DND-41 (cell line): Measurements from ENCODE around the gene ARHGAP9.
"Not testable (repeated sequence)": the region's sequence is repeated elsewhere in the genome, so short reads cannot be mapped to it uniquely, and the experiment has no call there.

Experiments used
- ATAC-seq: fragments of 200-7000 bp; cut with Tn5 transposase; 3 replicates; pipeline ENCODE4 v1.9.1; 2021; ENCODE audit warnings: low read depth; ENCODE audit not compliant: insufficient read depth
- DNase-seq: peaks from one replicate; pipeline ENCODE4 v3.0.0-alpha.2; 2020
- H2AFZ ChIP-seq: 2 replicates; pipeline ENCODE4 v1.6.0; 2012; ENCODE audit warnings: low read depth, low read length
- H3K27ac ChIP-seq: 2 replicates; pipeline ENCODE4 v1.5.1; 2012; ENCODE audit warnings: low read length, inconsistent platforms
- H3K27me3 ChIP-seq: fragments of 200-600 bp; sonication (generic); 2 replicates; pipeline ENCODE4 v1.6.0; 2012; ENCODE audit warnings: low read length, mild to moderate bottlenecking, inconsistent platforms; ENCODE audit not compliant: insufficient read depth, poor library complexity
- H3K36me3 ChIP-seq: 2 replicates; pipeline ENCODE4 v1.5.1; 2012; ENCODE audit warnings: low read length, inconsistent platforms; ENCODE audit not compliant: insufficient read depth
- H3K4me1 ChIP-seq: 2 replicates; pipeline ENCODE4 v1.5.1; 2012; ENCODE audit warnings: mild to moderate bottlenecking, low read length; ENCODE audit not compliant: insufficient read depth
- H3K4me2 ChIP-seq: 2 replicates; pipeline ENCODE4 v1.6.0; 2012; ENCODE audit warnings: mild to moderate bottlenecking, moderate library complexity, low read length, inconsistent platforms; ENCODE audit not compliant: insufficient read depth
- H3K4me3 ChIP-seq, 2 experiments: fragments of 200-600 bp in 1 of 2; shearing (Covaris generic) in 1 of 2; 2 replicates each; pipeline ENCODE4 v1.5.1; 2012 to 2016; ENCODE audit warnings: inconsistent platforms in 2 of 2, low read length in 2 of 2, mild to moderate bottlenecking in 2 of 2, low read depth in 1 of 2, moderate library complexity in 1 of 2
- H3K79me2 ChIP-seq: 2 replicates; pipeline ENCODE4 v1.6.0; 2012; ENCODE audit warnings: low read length, inconsistent platforms; ENCODE audit not compliant: insufficient read depth
- H3K9ac ChIP-seq: 2 replicates; pipeline ENCODE4 v1.6.0; 2012; ENCODE audit warnings: low read depth, mild to moderate bottlenecking, inconsistent platforms, low read length, moderate library complexity
- H3K9me3 ChIP-seq: 2 replicates; pipeline ENCODE4 v1.5.1; 2012; ENCODE audit warnings: low read length, moderate library complexity, mild to moderate bottlenecking, inconsistent platforms; ENCODE audit not compliant: insufficient read depth, severe bottlenecking
- H4K20me1 ChIP-seq: 2 replicates; pipeline ENCODE4 v1.6.0; 2012; ENCODE audit warnings: low read length; ENCODE audit not compliant: insufficient read depth
- EZH2 ChIP-seq: IDR thresholded peaks from 3 replicates; pipeline ENCODE4 v1.6.1; 2012; ENCODE audit warnings: borderline replicate concordance, low read depth, mild to moderate bottlenecking, moderate library complexity, low read length, inconsistent platforms; ENCODE audit not compliant: severe bottlenecking
- TF ChIP-seq, protein P1 (sequence below): IDR thresholded peaks from 2 replicates; pipeline ENCODE4 v1.5.1; 2012; ENCODE audit warnings: borderline replicate concordance, low read length, moderate library complexity, mild to moderate bottlenecking; ENCODE audit not compliant: poor library complexity, severe bottlenecking; ENCODE audit errors: extremely low read depth

The ARHGAP9 gene

DNA sequence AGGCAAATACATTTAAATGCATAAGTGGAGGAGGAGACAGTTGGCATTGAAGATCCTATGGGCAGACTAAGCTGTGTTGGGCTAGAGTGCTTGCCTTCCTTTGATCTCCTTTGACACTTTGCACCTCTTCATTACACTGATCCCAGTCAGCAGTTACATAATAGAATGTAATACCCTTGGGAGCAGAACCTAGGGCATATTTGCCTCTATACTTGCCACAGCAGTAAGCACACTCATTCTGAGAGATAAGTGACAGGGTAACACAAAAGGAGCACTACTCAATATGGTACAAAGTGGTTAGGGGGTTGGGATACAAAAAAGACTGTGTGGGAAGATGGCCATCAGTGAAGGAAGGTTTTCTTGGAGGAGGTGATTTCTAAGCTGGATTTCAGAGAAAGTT, 17.2 kb upstream of the ARHGAP9 start:
- Histone ChIP-seq H3K4me3 (no peak overlapping the region), H3K27ac (no peak overlapping the region), H3K36me3 (peaks cover 72% of the 10 kb centered on the region), H3K9ac (no peak overlapping the region), H3K4me1 (no peaks in the 10 kb centered on the region), H3K4me2 (no peak overlapping the region), H3K79me2 (peaks cover 45% of the 10 kb centered on the region), H3K9me3 (no peaks in the 10 kb centered on the region), H2AFZ (no peak overlapping the region), H4K20me1 (peaks cover 23% of the 10 kb centered on the region; the same call in 1 of the 2 replicates), H3K27me3 (no peaks in the 10 kb centered on the region)
- DNase-seq (no peak), ATAC-seq (no peak; the same call in 2 of the 3 replicates)
- TF ChIP-seq, protein P1, sequence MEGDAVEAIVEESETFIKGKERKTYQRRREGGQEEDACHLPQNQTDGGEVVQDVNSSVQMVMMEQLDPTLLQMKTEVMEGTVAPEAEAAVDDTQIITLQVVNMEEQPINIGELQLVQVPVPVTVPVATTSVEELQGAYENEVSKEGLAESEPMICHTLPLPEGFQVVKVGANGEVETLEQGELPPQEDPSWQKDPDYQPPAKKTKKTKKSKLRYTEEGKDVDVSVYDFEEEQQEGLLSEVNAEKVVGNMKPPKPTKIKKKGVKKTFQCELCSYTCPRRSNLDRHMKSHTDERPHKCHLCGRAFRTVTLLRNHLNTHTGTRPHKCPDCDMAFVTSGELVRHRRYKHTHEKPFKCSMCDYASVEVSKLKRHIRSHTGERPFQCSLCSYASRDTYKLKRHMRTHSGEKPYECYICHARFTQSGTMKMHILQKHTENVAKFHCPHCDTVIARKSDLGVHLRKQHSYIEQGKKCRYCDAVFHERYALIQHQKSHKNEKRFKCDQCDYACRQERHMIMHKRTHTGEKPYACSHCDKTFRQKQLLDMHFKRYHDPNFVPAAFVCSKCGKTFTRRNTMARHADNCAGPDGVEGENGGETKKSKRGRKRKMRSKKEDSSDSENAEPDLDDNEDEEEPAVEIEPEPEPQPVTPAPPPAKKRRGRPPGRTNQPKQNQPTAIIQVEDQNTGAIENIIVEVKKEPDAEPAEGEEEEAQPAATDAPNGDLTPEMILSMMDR, result no peak

DNA sequence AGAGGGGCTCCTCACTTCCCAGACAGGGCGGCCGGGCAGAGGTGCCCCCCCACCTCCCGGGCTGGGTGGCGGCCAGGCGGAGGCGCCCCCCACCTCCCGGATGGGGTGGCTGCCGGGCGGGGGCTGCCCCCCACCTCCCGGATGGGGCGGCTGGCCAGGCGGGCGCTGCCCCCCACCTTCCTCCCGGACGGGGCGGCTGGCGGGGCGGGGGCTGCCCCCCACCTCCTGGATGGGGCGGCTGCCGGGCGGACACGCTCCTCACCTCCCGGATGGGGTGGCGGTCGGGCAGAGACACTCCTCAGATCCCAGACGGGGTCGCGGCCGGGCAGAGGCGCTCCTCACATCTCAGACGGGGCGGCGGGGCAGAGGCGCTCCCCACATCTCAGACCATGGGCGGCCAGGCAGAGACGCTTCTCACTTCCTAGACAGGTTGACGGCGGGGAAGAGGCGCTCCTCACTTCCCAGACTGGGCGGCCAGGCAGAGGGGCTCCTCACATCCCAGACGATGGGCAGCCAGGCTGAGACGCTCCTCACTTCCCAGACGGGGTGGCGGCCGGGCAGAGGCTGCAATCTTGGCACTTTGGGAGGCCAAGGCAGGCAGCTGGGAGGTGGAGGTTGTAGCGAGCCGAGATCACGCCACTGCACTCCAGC, 15.5 kb upstream of the ARHGAP9 start:
- not testable (repeated sequence) for H2AFZ ChIP-seq, H3K9ac ChIP-seq, H3K27ac ChIP-seq, H3K9me3 ChIP-seq, H3K4me1 ChIP-seq, H3K27me3 ChIP-seq, H3K4me3 ChIP-seq, DNase-seq, H3K4me2 ChIP-seq, ATAC-seq
- peaks cover 48% of the 10 kb centered on the region for H3K79me2 ChIP-seq
- H3K36me3 ChIP-seq, result peaks cover 72% of the 10 kb centered on the region
- peaks cover 26% of the 10 kb centered on the region; the same call in 1 of the 2 replicates for H4K20me1 ChIP-seq

DNA sequence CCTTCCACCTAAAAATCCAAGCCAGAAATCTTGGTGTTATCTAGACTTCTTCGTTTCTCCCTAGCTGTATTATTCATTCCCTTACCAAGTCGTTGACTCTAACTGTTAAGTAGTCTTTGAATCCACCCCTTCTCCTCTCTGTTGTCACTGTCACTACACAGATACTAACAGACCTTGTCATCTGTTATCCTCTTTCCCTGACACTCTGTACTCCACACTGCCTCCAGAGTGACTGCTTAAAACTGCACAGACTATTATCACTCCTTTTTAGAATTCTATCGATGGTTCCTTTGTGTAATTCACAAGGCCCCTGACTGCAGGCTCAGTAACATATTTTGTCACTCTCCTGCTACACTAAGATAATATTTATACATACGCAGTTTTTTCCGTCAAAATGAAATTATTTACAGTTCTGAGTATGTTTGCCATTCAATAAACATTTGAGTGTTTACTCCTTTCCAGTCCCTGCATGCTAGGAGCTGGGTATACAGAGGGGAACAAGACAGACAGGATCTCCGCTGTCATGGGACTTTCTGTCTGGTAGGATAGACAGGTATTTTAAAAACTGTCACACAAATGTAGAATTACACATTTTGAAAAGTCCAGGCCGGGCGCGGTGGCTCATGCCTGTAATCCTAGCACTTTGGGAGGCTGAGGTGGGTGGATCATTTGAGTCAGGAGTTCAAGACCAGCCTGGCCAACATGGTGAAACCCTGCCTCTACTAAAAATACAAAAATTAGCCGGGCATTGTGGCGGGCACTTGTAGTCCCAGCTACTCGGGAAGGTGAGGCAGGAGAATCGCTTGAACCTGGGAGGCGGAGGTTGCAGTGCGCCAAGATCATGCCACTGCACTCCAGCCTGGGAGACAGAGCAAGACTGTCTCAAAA, 12.0 kb upstream of the ARHGAP9 start:
- H3K4me3 ChIP-seq, result no peak overlapping the region
- no peak overlapping the region for H2AFZ ChIP-seq
- no peaks in the 10 kb centered on the region for H3K9me3 ChIP-seq
- peaks cover 46% of the 10 kb centered on the region for H3K79me2 ChIP-seq
- H3K36me3 ChIP-seq, result peaks cover 59% of the 10 kb centered on the region
- no peak overlapping the region; the same call in 1 of the 2 replicates for H3K27ac ChIP-seq
- peaks cover 31% of the 10 kb centered on the region for H4K20me1 ChIP-seq
- no peak for TF ChIP-seq EZH2
- TF ChIP-seq, protein P1, result peak; percentile 48
- no peak overlapping the region for H3K4me2 ChIP-seq
- H3K4me1 ChIP-seq, result peaks cover 28% of the 10 kb centered on the region
- DNase-seq (no peak), ATAC-seq (0 out of 3 replicates have a peak, but pooled peaks have one; percentile 15)
- no peak overlapping the region for H3K9ac ChIP-seq
- H3K27me3 ChIP-seq, result no peaks in the 10 kb centered on the region

DNA sequence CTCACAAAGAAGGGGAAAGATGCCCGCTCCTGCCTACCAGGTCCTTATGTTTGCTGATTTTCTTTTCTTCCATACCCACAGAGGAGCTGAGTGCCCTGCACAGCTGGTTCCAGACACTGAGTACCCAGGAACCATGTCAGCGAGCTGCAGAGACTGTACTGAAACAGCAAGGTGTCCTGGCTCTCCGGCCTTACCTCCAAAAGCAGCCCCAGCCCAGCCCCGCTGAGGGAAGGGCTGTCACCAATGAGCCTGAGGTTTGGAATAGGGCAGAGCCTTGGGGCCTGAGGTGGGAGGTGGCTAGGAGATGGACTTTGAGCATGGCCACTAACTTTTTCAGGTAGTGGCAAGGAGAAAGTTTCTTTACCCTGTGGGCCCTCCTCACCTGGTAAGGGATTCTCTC, 10.5 kb upstream of the ARHGAP9 start:
- DNase-seq, result no peak
- Histone ChIP-seq H3K9ac (no peak overlapping the region), H3K9me3 (no peaks in the 10 kb centered on the region), H4K20me1 (peaks cover 31% of the 10 kb centered on the region), H3K79me2 (peaks cover 46% of the 10 kb centered on the region), H3K4me1 (peaks cover 28% of the 10 kb centered on the region), H2AFZ (no peak overlapping the region), H3K27ac (no peak overlapping the region), H3K4me3 (no peak overlapping the region), H3K36me3 (peaks cover 47% of the 10 kb centered on the region), H3K4me2 (peak overlapping the region; percentile 92; the same call in 1 of the 2 replicates), H3K27me3 (no peaks in the 10 kb centered on the region)
- no peak for ATAC-seq
- TF ChIP-seq, protein P1, result no peak
- no peak for TF ChIP-seq EZH2
